Measurements from ENCODE around the gene ORMDL3. TPM values are rescaled to one million over a fixed set of nuclear protein-coding genes. Genes with fewer than 3 reads are reported as not detected.
A peak's percentile ranks its signal among the peaks of the same experiment; 100 is the strongest.

Gene ORMDL3
- total RNA-seq, 1 donor from 2014 or later: 42.7 TPM

DNA sequence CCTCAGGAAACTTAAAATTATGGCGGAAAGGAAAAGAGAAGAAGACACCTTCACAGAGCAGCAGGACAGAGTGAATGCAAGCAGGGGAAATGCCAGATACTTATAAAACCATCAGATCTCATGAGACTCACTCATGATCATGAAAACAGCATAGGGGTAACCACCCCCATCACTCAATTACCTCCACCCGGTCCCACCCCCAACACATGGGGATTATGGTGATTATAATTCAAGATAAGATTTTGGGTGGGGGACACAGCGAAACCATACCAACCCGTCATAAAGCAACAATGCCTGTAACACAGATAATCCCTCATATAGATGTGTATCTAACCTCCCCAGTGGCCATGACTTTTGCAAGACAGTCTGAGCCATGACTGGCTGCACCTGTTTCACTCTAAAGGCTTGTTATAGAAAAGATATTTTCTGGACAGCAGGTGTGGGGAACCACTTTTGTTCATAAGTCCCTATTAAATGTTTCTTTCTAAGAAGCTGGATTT, 28.4 kb upstream of the ORMDL3 start:
- no peak for DNase-seq (ENCODE audit: extremely low spot score in 2 of 2)
- Histone ChIP-seq H3K27ac (no peak overlapping the region), H3K36me3 (no peaks in the 10 kb centered on the region), H3K9me3 (no peaks in the 10 kb centered on the region), H3K4me1 (peaks cover 12% of the 10 kb centered on the region), H3K27me3 (no peaks in the 10 kb centered on the region), H3K4me3 (no peak overlapping the region)
- intact Hi-C loops (cut with DNase I): no loop called here
- TF ChIP-seq POLR2A (IDR thresholded peaks at IDR 0.05): no peak

DNA sequence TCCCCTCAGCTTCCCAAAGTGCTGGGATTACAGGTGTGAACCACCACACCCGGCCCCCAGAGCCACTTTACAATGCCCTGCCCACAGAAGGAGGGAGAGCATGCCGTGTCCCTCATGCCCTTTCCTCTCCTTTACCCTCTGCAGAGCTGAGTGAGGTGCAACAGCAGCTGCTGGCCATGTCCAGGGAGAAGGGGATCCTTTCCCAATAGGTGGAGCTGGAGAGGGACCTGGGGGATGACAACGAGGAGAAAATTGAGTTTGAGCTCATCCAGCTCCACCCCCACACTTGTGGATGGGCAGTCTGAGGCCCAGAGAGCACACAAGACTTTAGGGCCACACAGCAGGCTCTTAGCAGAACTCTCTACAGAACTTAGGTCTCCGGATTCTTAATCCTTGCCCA, 27.5 kb upstream of the ORMDL3 start:
- H3K27ac ChIP-seq: no peak overlapping the region
- intact Hi-C loops (cut with DNase I): no loop called here
- no peak for DNase-seq (ENCODE audit: extremely low spot score in 2 of 2)
- H3K36me3 ChIP-seq: no peaks in the 10 kb centered on the region
- TF ChIP-seq, protein P1, sequence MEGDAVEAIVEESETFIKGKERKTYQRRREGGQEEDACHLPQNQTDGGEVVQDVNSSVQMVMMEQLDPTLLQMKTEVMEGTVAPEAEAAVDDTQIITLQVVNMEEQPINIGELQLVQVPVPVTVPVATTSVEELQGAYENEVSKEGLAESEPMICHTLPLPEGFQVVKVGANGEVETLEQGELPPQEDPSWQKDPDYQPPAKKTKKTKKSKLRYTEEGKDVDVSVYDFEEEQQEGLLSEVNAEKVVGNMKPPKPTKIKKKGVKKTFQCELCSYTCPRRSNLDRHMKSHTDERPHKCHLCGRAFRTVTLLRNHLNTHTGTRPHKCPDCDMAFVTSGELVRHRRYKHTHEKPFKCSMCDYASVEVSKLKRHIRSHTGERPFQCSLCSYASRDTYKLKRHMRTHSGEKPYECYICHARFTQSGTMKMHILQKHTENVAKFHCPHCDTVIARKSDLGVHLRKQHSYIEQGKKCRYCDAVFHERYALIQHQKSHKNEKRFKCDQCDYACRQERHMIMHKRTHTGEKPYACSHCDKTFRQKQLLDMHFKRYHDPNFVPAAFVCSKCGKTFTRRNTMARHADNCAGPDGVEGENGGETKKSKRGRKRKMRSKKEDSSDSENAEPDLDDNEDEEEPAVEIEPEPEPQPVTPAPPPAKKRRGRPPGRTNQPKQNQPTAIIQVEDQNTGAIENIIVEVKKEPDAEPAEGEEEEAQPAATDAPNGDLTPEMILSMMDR (IDR thresholded peaks at IDR 0.05): no peak
- no peak for TF ChIP-seq POLR2A (IDR thresholded peaks at IDR 0.05)
- TF ChIP-seq POLR2AphosphoS5 (IDR thresholded peaks at IDR 0.05; ENCODE audit: insufficient read depth in 1 of 2, low read depth in 1 of 2): no peak
- no peaks in the 10 kb centered on the region for H3K27me3 ChIP-seq
- peaks cover 12% of the 10 kb centered on the region for H3K4me1 ChIP-seq
- H3K4me3 ChIP-seq: no peak overlapping the region
- no peaks in the 10 kb centered on the region for H3K9me3 ChIP-seq

DNA sequence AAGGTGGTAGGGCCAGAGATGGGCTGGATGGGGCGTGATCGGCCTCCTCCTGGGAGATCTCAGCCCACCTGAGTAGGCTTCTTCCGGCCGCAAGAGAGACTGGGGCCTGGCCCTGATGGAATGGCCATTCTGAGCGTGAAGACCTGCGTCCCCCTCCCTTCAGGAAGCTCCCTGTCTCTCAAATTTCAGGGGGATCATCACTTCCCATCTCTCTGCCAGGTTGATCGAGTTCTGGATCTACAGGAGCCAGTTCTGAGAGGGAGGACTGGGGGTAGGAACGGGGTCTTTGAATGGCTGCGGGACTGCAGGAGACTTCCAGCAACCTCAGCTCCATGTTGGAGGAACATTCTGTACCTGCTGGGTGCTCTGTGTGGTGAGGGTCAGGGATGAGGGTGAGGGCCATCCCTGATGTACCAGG, 26.1 kb upstream of the ORMDL3 start:
- no peaks in the 10 kb centered on the region for H3K36me3 ChIP-seq
- peak overlapping the region; percentile 81 for H3K27ac ChIP-seq
- peak overlapping the region; percentile 35 to 40 for H3K4me3 ChIP-seq
- peaks cover 8% of the 10 kb centered on the region for H3K4me1 ChIP-seq
- no peaks in the 10 kb centered on the region for H3K27me3 ChIP-seq
- intact Hi-C loops (cut with DNase I): no loop called here
- DNase-seq (ENCODE audit: extremely low spot score in 2 of 2): no peak
- no peaks in the 10 kb centered on the region for H3K9me3 ChIP-seq
- TF ChIP-seq, protein P1 (IDR thresholded peaks at IDR 0.05): no peak
- TF ChIP-seq POLR2AphosphoS5 (IDR thresholded peaks at IDR 0.05; ENCODE audit: insufficient read depth in 1 of 2, low read depth in 1 of 2) (no peak), POLR2A (IDR thresholded peaks at IDR 0.05) (no peak)

DNA sequence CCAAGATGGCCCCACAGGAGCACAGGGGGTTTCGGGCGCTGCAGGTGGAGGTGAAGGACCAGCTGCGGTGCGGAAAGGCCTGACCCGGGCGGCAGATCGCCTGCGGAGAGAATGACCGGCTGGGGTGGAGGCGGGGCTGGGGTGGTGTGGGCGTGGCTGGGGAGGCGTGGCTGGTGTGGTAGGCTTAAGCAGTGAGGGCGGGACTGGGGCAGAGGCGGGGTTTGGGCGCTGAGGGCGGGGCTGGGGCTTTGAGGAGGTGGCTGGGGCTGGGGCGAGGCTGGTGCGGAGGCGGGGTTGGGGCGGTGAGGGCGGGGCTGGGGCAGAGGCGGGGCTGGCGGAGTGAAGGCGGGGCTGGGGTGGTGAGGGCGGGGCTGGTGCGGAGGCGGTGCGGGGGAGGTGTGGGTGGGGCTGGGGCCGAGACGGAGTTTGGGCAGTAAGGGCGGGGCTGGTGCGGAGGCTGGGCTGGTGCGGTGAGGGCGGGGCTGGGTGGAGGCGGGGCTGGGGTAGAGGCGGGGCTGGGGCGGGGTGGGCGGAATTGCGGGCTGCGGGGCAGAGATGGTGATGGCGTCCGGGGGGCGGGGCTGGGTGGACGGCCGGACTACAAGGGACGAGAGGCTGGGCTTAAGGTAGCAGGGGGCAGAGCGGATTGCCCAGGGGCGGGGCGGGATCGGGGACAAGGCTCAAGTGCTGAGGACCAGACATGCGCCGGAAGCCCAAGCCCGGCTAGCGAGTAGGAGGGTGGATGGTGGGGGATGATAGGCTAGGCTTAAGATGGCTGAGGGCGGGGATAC, 25.5 kb upstream of the ORMDL3 start:
- Histone ChIP-seq H3K36me3 (no peaks in the 10 kb centered on the region), H3K27ac (peak overlapping the region; percentile 81), H3K4me3 (peak overlapping the region; percentile 40), H3K9me3 (no peaks in the 10 kb centered on the region), H3K4me1 (peaks cover 8% of the 10 kb centered on the region), H3K27me3 (no peaks in the 10 kb centered on the region)
- TF ChIP-seq POLR2A (IDR thresholded peaks at IDR 0.05): peak in 1 of 2 donors; percentile 37
- TF ChIP-seq, protein P1 (IDR thresholded peaks at IDR 0.05): no peak
- TF ChIP-seq POLR2AphosphoS5 (IDR thresholded peaks at IDR 0.05; ENCODE audit: insufficient read depth in 1 of 2, low read depth in 1 of 2): peak in 1 of 2 donors; percentile 60
- intact Hi-C loops (cut with DNase I): no loop called here
- DNase-seq (ENCODE audit: extremely low spot score in 2 of 2): peak; percentile 98 to 99

DNA sequence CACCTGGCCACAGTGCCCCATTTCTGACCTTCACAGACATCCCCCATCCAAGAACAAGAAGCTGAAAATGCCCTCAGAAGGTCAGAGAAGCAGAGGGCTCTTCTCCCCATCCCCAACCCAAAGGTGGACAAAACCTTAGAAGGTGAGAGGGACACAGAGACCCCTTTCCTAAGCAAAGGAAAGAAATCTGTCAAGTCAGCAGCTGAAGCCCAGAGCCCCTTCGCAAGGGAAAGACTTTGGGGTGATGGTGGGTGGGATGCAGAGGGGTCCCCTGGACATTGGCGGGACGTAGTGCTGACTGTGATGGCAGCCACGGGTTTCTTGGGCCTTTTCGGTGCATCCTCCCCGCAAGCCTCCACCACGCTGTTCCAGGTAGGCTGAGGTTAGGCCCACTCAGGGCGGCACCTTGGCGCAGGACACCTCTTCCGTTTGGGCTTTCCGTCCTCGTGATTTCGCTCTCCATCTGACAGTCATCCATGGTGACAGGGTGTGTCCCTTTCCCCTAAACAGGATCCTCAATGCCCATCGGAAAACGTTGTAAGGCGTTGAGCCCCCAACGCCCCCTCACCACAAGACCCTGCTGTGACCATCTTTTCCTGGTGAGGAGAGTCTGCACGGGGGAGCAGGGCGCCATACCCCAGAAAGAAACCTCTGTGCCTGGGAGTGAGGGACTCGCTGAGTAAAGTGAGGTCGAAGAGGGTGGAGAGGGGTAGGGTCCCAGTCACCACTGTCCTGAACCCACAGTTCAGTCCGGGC, 24.7 kb upstream of the ORMDL3 start:
- peaks cover 8% of the 10 kb centered on the region for H3K4me1 ChIP-seq
- intact Hi-C loops (cut with DNase I): no loop called here
- H3K27ac ChIP-seq: peak overlapping the region; percentile 55
- H3K27me3 ChIP-seq: no peaks in the 10 kb centered on the region
- H3K4me3 ChIP-seq: peak overlapping the region; percentile 40
- no peaks in the 10 kb centered on the region for H3K9me3 ChIP-seq
- no peaks in the 10 kb centered on the region for H3K36me3 ChIP-seq
- peak in 1 of 2 donors; percentile 27 for TF ChIP-seq POLR2AphosphoS5 (IDR thresholded peaks at IDR 0.05; ENCODE audit: insufficient read depth in 1 of 2, low read depth in 1 of 2)
- TF ChIP-seq, protein P1 (IDR thresholded peaks at IDR 0.05): no peak
- no peak for TF ChIP-seq POLR2A (IDR thresholded peaks at IDR 0.05)
- peak in 1 of 2 donors; percentile 90 for DNase-seq (ENCODE audit: extremely low spot score in 2 of 2)

All from vagina (tissue), 2 donors.